B cell (primary cell): ENCODE results near the gene MIP. TPM values are rescaled to one million over a fixed set of nuclear protein-coding genes. Genes with fewer than 3 reads are reported as not detected.

Source experiments
- ATAC-seq: fragments of 200-7000 bp; cut with Tn5 transposase; one replicate; pipeline ENCODE4 v1.10.0; 2021; ENCODE audit warnings: low read depth, mild to moderate bottlenecking, moderate number of reproducible peaks, moderate library complexity
- CTCF ChIA-PET: fragments of 350-600 bp; sonication (Branson Sonifier 250); formaldehyde crosslinking; loops from one replicate; lab custom pipeline; 2021; ENCODE audit warnings: antibody characterized with exemption, inconsistent platforms; lab: Charles Lee
- POLR2A ChIA-PET: fragments of 350-600 bp; sonication (Branson Sonifier 250); formaldehyde crosslinking; loops from one replicate; lab custom pipeline; 2021; ENCODE audit warnings: antibody characterized with exemption; lab: Charles Lee
- DNase-seq: peaks from one replicate; pipeline ENCODE4 v3.0.0; 2013
- H2AFZ ChIP-seq: 2 replicates; pipeline ENCODE4 v1.6.1; 2012; ENCODE audit warnings: mild to moderate bottlenecking, low read depth, low read length; ENCODE audit not compliant: insufficient read depth, poor library complexity, severe bottlenecking
- H3K27ac ChIP-seq, 2 donors: 1 replicate in 1 of 2; 2 replicates in 1 of 2; pipeline ENCODE4 v1.5.1; 2012 to 2013; ENCODE audit warnings: low read length in 2 of 2, mild to moderate bottlenecking in 2 of 2, moderate library complexity in 1 of 2
- H3K27me3 ChIP-seq, 4 experiments: fragments of 200-600 bp in 1 of 4; sonication (generic) in 1 of 4; replicated peaks in 1 of 4; 1 replicate in 2 of 4; 2 replicates in 2 of 4; pipeline versions ENCODE4 v1.6.1 to v1.7.0; 2013 to 2016; ENCODE audit warnings: low read length in 3 of 4, mild to moderate bottlenecking in 2 of 4, mixed read lengths in 1 of 4, moderate library complexity in 1 of 4; ENCODE audit not compliant: insufficient read depth in 4 of 4, control insufficient read depth in 3 of 4; ENCODE audit errors: control extremely low read depth in 1 of 4
- H3K36me3 ChIP-seq, 2 experiments: replicated peaks in 1 of 2; 1 replicate in 1 of 2; 2 replicates in 1 of 2; pipeline versions ENCODE4 v1.6.1 to v1.7.1; 2013; ENCODE audit warnings: low read length in 1 of 2; ENCODE audit not compliant: insufficient read depth in 2 of 2, control insufficient read depth in 1 of 2; ENCODE audit errors: control extremely low read depth in 1 of 2, extremely low read depth in 1 of 2
- H3K4me1 ChIP-seq, 2 donors: fragments of 200-600 bp in 1 of 2; sonication (generic) in 1 of 2; 1 replicate in 1 of 2; 2 replicates in 1 of 2; pipeline versions ENCODE4 v1.5.1 to v1.6.1; 2013 to 2017; ENCODE audit warnings: low read length in 2 of 2; ENCODE audit not compliant: control insufficient read depth in 2 of 2, insufficient read depth in 2 of 2
- H3K4me2 ChIP-seq: replicated peaks from 2 replicates; pipeline ENCODE3; 2012; ENCODE audit warnings: mild to moderate bottlenecking, low read depth, low read length; ENCODE audit not compliant: poor library complexity, severe bottlenecking
- H3K4me3 ChIP-seq, 5 experiments: fragments of 200-600 bp in 1 of 5; sonication (generic) in 1 of 5; 1 replicate in 3 of 5; 2 replicates in 2 of 5; pipeline versions ENCODE4 v1.5.1 to v1.7.0; 2011 to 2016; ENCODE audit warnings: low read length in 4 of 5, mild to moderate bottlenecking in 4 of 5, low read depth in 2 of 5, control low read depth in 1 of 5, moderate library complexity in 1 of 5; ENCODE audit not compliant: insufficient read depth in 1 of 5; ENCODE audit errors: control extremely low read depth in 1 of 5, extremely low read depth in 1 of 5
- H3K79me2 ChIP-seq: fragments of 200-600 bp; sonication (generic); one replicate; pipeline ENCODE4 v1.6.0; 2016; ENCODE audit warnings: low read length; ENCODE audit not compliant: control insufficient read depth, insufficient read depth
- H3K9ac ChIP-seq: fragments of 200-600 bp; sonication (generic); 2 replicates; pipeline ENCODE4 v1.6.1; 2017; ENCODE audit warnings: mild to moderate bottlenecking, low read length, moderate library complexity
- H3K9me3 ChIP-seq, 3 donors: one replicate each; pipeline versions ENCODE4 v1.6.1 to v1.7.1; 2013; ENCODE audit warnings: low read length in 2 of 3; ENCODE audit not compliant: control insufficient read depth in 2 of 3, insufficient read depth in 1 of 3; ENCODE audit errors: control extremely low read depth in 1 of 3
- H4K20me1 ChIP-seq: 2 replicates; pipeline ENCODE4 v1.6.0; 2012; ENCODE audit warnings: mild to moderate bottlenecking, low read length; ENCODE audit not compliant: insufficient read depth, control insufficient read depth, poor library complexity, severe bottlenecking
- H3K27ac Mint-ChIP-seq: one replicate; pipeline ENCODE4 v1.8.0; 2021; ENCODE audit warnings: mixed read lengths
- H3K27me3 Mint-ChIP-seq: one replicate; pipeline ENCODE4 v1.8.0; 2021; ENCODE audit warnings: mixed read lengths
- H3K4me1 Mint-ChIP-seq: one replicate; pipeline ENCODE4 v1.8.0; 2021; ENCODE audit warnings: mixed read lengths
- H3K4me3 Mint-ChIP-seq: one replicate; pipeline ENCODE4 v1.8.0; 2021; ENCODE audit warnings: mixed read lengths
- H3K9me3 Mint-ChIP-seq: one replicate; pipeline ENCODE4 v1.8.0; 2022; ENCODE audit warnings: mixed read lengths; ENCODE audit not compliant: insufficient read depth
- CTCF ChIP-seq: fragments of 200-600 bp; IDR thresholded peaks from one replicate; pipeline ENCODE4 v1.8.0; 2022; ENCODE audit warnings: antibody characterized with exemption, mild to moderate bottlenecking
- EZH2 ChIP-seq: IDR thresholded peaks from 2 replicates; pipeline ENCODE4 v1.6.1; 2012; ENCODE audit warnings: borderline replicate concordance, low read depth, mild to moderate bottlenecking, moderate library complexity, low read length; ENCODE audit not compliant: insufficient read depth, poor library complexity, severe bottlenecking
- WGBS: methylation state at CpG from one replicate; pipeline ENCODE4 v1.1.5; 2013; ENCODE audit warnings: missing lambda C conversion rate; ENCODE audit not compliant: insufficient coverage; 5-methylcytosine and 5-hydroxymethylcytosine counted together
- intact Hi-C: fragments of 100-400 bp; cut with micrococcal nuclease; formaldehyde crosslinking; loops from one replicate; pipeline ENCODE4 v1.10.0; 2022
- polyA plus RNA-seq: library from polyadenylated mRNA; depleted of rRNA; stranded (reverse); fragments of >200 nt; gene quantifications from 2 replicates; pipeline ENCODE4 v1.2.3, GENCODE V29; 2012
- total RNA-seq, 2 donors: library from RNA; stranded (reverse); fragments of 120-200 nt in 1 of 2; gene quantifications; 1 replicate in 1 of 2; 2 replicates in 1 of 2; pipeline versions ENCODE4 v1.2.3 to v1.2.4, GENCODE V29; 2013 to 2022

Gene MIP
- total and polyA plus RNA-seq, 2 donors (not counting 1 experiment from before 2014, with no cell fraction given), result not detected

GRCh38 chr12:56411781-56412639, 42.4 kb downstream of the MIP start:
- TF ChIP-seq CTCF (no peak), EZH2 (no peak)
- H2AFZ ChIP-seq, result no peak overlapping the region
- no peak overlapping the region for H3K4me2 ChIP-seq
- peaks cover 0 to 3% of the 10 kb centered on the region in 2 experiments for H3K36me3 ChIP-seq
- ATAC-seq (no peak), DNase-seq (no peak)
- no peaks in the 10 kb centered on the region for H3K79me2 ChIP-seq
- H3K27me3 Mint-ChIP-seq, result no peaks in the 10 kb centered on the region
- no peak overlapping the region for H3K4me3 Mint-ChIP-seq
- H3K27ac Mint-ChIP-seq, result no peak overlapping the region
- no peaks in the 10 kb centered on the region for H3K4me1 Mint-ChIP-seq
- no peaks in the 10 kb centered on the region for H4K20me1 ChIP-seq
- H3K9ac ChIP-seq, result no peak overlapping the region
- intact Hi-C loops, result no loop called here
- no peak overlapping the region for H3K4me3 ChIP-seq
- POLR2A ChIA-PET, result interaction anchor here (1.3 kb wide), 1 partner anchor 52 kb away, joined by 4 read pairs; the partner anchor contains the start of gene STAT2
- CTCF ChIA-PET, result no interaction called here
- WGBS, result 99% methylated on average over 5 of the region's 6 CpGs
- H3K9me3 ChIP-seq, result no peaks in the 10 kb centered on the region
- no peaks in the 10 kb centered on the region for H3K9me3 Mint-ChIP-seq
- H3K27ac ChIP-seq, result no peak overlapping the region
- H3K4me1 ChIP-seq, result no peaks in the 10 kb centered on the region
- H3K27me3 ChIP-seq, result no peaks in the 10 kb centered on the region

DNA sequence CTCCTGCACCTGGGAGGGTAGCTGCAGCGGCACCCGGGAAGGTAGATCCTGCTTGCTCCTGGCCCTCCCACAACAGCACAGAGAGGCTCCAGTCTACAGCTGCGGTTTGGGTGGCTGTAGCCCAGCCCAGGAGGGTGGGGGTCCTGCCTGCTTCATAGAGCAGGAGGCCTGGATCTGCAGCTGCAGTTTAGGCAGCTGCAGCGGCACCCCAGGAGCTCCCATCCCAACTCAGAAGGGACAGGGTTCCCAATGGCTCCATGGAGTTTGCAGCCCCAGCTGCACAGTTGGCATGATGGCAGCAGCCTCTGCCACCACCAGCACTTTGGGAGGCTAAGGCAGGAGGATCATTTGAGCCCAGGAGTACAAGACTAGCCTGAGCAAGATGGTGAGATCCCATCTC, 43.7 kb downstream of the MIP start:
- ATAC-seq (no peak), DNase-seq (no peak)
- H3K79me2 ChIP-seq, result no peaks in the 10 kb centered on the region
- H3K9me3 Mint-ChIP-seq, result no peaks in the 10 kb centered on the region
- ChIA-PET CTCF (no interaction called here), POLR2A (interaction anchor here (0.6 to 1.0 kb wide), 2 partner anchors 32 to 484 kb away, joined by 3 to 5 read pairs; no protein-coding TSS in a partner anchor)
- H3K27me3 Mint-ChIP-seq, result no peaks in the 10 kb centered on the region
- H3K27me3 ChIP-seq, result no peaks in the 10 kb centered on the region
- no peaks in the 10 kb centered on the region for H4K20me1 ChIP-seq
- WGBS, result 94% methylated on average over 4 of the region's 4 CpGs
- H3K36me3 ChIP-seq, result no peaks in the 10 kb centered on the region
- no peak for TF ChIP-seq EZH2
- no peak for TF ChIP-seq CTCF
- no peak overlapping the region for H3K27ac Mint-ChIP-seq
- no peak overlapping the region for H3K27ac ChIP-seq
- no peak overlapping the region for H3K9ac ChIP-seq
- H3K4me3 Mint-ChIP-seq, result no peak overlapping the region
- H3K4me2 ChIP-seq, result no peak overlapping the region
- no peak overlapping the region for H2AFZ ChIP-seq
- no peaks in the 10 kb centered on the region for H3K4me1 Mint-ChIP-seq
- H3K4me3 ChIP-seq, result no peak overlapping the region
- intact Hi-C loops, result no loop called here
- no peaks in the 10 kb centered on the region for H3K4me1 ChIP-seq
- no peaks in the 10 kb centered on the region for H3K9me3 ChIP-seq
